SK-N-SH treated with all-trans-retinoic acid at 6 μM for 48 hours (cell line): ENCODE data around the gene CCDC63.

Experiments
- ARNTL ChIP-seq: fragments of 450-650 bp; formaldehyde crosslinking; IDR thresholded peaks from 2 replicates; pipeline ENCODE4 v1.5.0; 2020; ENCODE audit warnings: low read depth, mild to moderate bottlenecking, moderate library complexity, borderline replicate concordance
- BACH2 ChIP-seq: fragments of 250-450 bp; sonication (Bioruptor Pico); IDR thresholded peaks from 2 replicates; pipeline ENCODE4 v1.9.0; 2021; ENCODE audit warnings: mild to moderate bottlenecking, borderline replicate concordance
- GLIS3 ChIP-seq: fragments of 250-450 bp; sonication (Bioruptor Pico); IDR thresholded peaks from 2 replicates; pipeline ENCODE4 v1.5.0; 2020; ENCODE audit warnings: mild to moderate bottlenecking, moderate library complexity
- PATZ1 ChIP-seq: fragments of 250-450 bp; sonication (Bioruptor Pico); IDR thresholded peaks from 2 replicates; pipeline ENCODE4 v1.8.0; 2020; ENCODE audit warnings: mild to moderate bottlenecking, moderate library complexity, borderline replicate concordance
- TSHZ2 ChIP-seq: fragments of 250-450 bp; sonication (Bioruptor Pico); IDR thresholded peaks from 2 replicates; pipeline ENCODE4 v1.5.0; 2020; ENCODE audit warnings: mild to moderate bottlenecking, moderate library complexity
- ZFP3 ChIP-seq: fragments of 250-450 bp; sonication (Bioruptor Pico); IDR thresholded peaks from 2 replicates; pipeline ENCODE4 v1.5.0; 2020; ENCODE audit warnings: mild to moderate bottlenecking, moderate library complexity
- ZFP30 ChIP-seq: fragments of 450-650 bp; formaldehyde crosslinking; IDR thresholded peaks from 2 replicates; pipeline ENCODE4 v1.5.0; 2022; ENCODE audit warnings: mild to moderate bottlenecking, moderate library complexity
- ZNF565 ChIP-seq: fragments of 450-650 bp; formaldehyde crosslinking; conservative IDR thresholded peaks from 2 replicates; pipeline ENCODE4 v1.5.0; 2020; ENCODE audit warnings: low read depth, mild to moderate bottlenecking, moderate library complexity
- ZNF70 ChIP-seq: fragments of 450-650 bp; formaldehyde crosslinking; IDR thresholded peaks from 2 replicates; pipeline ENCODE4 v1.5.0; 2020; ENCODE audit warnings: mild to moderate bottlenecking, moderate library complexity

- no peak for TF ChIP-seq BACH2 (CRISPR knock-in tag)
- TF ChIP-seq ZNF565 (CRISPR knock-in tag), result no peak
- TF ChIP-seq GLIS3 (CRISPR knock-in tag), result no peak
- no peak for TF ChIP-seq ZFP30 (CRISPR knock-in tag)
- TF ChIP-seq PATZ1 (CRISPR knock-in tag), result no peak
- no peak for TF ChIP-seq ARNTL
- TF ChIP-seq ZFP3, result no peak
- TF ChIP-seq ZNF70 (CRISPR knock-in tag), result peak; percentile 98
- no peak for TF ChIP-seq TSHZ2
Measured at GRCh38 chr12:110929818-110930217, 83.0 kb downstream of the CCDC63 start.
